Right hindlimb (tissue), 1 donor: ENCODE results near the gene INPP4B.

Experiments used
- DNase-seq: peaks from one replicate; pipeline ENCODE4 v3.0.0-alpha.2; 2018

Gene INPP4B

GRCh38 chr4:142274137-142274536 lies 572.0 kb downstream of the INPP4B start:
- DNase-seq = no peak

GRCh38 chr4:142272452-142272851 lies 573.6 kb downstream of the INPP4B start:
- no peak for DNase-seq

GRCh38 chr4:142271832-142272231 lies 574.3 kb downstream of the INPP4B start:
- DNase-seq = no peak

- no peak for DNase-seq
These were observed 579.0 kb downstream of the INPP4B start for GRCh38 chr4:142267101-142267500.

- no peak for DNase-seq
These were observed 580.2 kb downstream of the INPP4B start for GRCh38 chr4:142265946-142266345.

- DNase-seq = no peak
These were observed 580.6 kb downstream of the INPP4B start for GRCh38 chr4:142265536-142265935.

GRCh38 chr4:142264961-142265360 lies 581.1 kb downstream of the INPP4B start:
- DNase-seq = no peak

- DNase-seq = no peak
These were observed 583.1 kb downstream of the INPP4B start for GRCh38 chr4:142262956-142263355.

GRCh38 chr4:142248946-142249345 lies 597.2 kb downstream of the INPP4B start:
- DNase-seq = no peak

- no peak for DNase-seq
These were observed 602.8 kb downstream of the INPP4B start for GRCh38 chr4:142243255-142243654.

GRCh38 chr4:142242156-142242555 lies 603.9 kb downstream of the INPP4B start:
- no peak for DNase-seq

GRCh38 chr4:142238589-142238988 lies 607.5 kb downstream of the INPP4B start:
- no peak for DNase-seq

GRCh38 chr4:142236268-142236667 lies 609.8 kb downstream of the INPP4B start:
- DNase-seq = no peak

GRCh38 chr4:142231787-142232186 lies 614.3 kb downstream of the INPP4B start:
- no peak for DNase-seq

- peak; percentile 23 for DNase-seq
These were observed 615.1 kb downstream of the INPP4B start for GRCh38 chr4:142230991-142231390.

- DNase-seq = no peak
These were observed 620.1 kb downstream of the INPP4B start for GRCh38 chr4:142226014-142226413.

GRCh38 chr4:142222127-142222526 lies 624.0 kb downstream of the INPP4B start:
- no peak for DNase-seq

GRCh38 chr4:142218726-142219125 lies 627.4 kb downstream of the INPP4B start:
- no peak for DNase-seq

GRCh38 chr4:142211444-142211843 lies 634.7 kb downstream of the INPP4B start:
- DNase-seq = no peak

- no peak for DNase-seq
These were observed 642.6 kb downstream of the INPP4B start for GRCh38 chr4:142203505-142203904.

GRCh38 chr4:142202404-142203332 lies 643.4 kb downstream of the INPP4B start:
- no peak for DNase-seq

- DNase-seq = no peak
These were observed 645.1 kb downstream of the INPP4B start for GRCh38 chr4:142201041-142201440.

- DNase-seq = no peak
These were observed 651.2 kb downstream of the INPP4B start for GRCh38 chr4:142194905-142195304.

- no peak for DNase-seq
These were observed 654.2 kb downstream of the INPP4B start for GRCh38 chr4:142191901-142192300.

GRCh38 chr4:142181021-142181420 lies 665.1 kb downstream of the INPP4B start:
- no peak for DNase-seq
